NK-92 (cell line): ENCODE measurements around the gene RPE.

Experiments used
- DNase-seq: peaks from one replicate; lab custom pipeline; 2025; ENCODE audit not compliant: unreplicated experiment; lab: John Stamatoyannopoulos, UW

RPE gene

GRCh38 chr2:210002158-210003157 lies at the start of gene RPE:
Gene RPE (plus strand): TSS chr2:210002638. CDS start chr2:210002662, 24 bp downstream.
- DNase-seq: peak; percentile 68

DNA sequence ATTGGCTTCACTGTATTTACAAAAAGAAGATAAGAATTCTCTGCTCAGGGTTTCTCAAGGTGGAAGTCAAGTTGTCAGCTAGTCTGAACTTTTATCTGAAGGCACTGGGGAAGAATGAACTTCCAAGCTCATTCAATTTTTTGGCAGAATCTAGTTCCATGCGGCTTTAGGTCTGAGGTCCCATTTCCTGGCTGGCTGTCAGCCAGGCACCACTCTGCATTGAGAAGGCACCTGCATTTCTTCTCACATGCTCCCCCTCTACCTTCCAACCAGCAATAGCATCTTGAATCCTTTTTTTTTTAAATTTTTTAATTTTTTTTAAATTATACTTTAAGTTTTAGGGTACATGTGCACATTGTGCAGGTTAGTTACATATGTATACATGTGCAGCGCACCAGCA lies 46.2 kb upstream of the RPE start:
- DNase-seq: no peak

DNA sequence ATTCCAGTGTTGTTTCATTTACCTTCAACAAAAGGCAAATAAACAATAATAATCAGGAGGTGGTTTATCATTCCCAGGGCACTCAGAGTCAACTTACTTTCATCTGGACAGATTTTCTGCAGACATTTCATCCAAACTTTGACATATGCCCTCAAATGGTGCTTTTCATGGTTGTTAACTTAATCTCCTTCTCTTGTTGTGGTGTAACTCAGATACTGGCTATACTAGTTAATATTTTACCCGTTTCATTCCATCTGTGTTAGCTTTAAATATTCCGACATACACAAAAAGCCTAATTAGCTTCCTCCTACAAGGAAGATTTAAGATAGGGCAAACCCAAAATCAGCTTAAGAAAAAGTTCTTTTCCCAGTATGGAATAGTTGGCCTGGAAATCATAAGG lies 44.4 kb upstream of the RPE start:
- no peak for DNase-seq

- no peak for DNase-seq
Observed at GRCh38 chr2:209960045-209960444, 42.4 kb upstream of the RPE start.

DNA sequence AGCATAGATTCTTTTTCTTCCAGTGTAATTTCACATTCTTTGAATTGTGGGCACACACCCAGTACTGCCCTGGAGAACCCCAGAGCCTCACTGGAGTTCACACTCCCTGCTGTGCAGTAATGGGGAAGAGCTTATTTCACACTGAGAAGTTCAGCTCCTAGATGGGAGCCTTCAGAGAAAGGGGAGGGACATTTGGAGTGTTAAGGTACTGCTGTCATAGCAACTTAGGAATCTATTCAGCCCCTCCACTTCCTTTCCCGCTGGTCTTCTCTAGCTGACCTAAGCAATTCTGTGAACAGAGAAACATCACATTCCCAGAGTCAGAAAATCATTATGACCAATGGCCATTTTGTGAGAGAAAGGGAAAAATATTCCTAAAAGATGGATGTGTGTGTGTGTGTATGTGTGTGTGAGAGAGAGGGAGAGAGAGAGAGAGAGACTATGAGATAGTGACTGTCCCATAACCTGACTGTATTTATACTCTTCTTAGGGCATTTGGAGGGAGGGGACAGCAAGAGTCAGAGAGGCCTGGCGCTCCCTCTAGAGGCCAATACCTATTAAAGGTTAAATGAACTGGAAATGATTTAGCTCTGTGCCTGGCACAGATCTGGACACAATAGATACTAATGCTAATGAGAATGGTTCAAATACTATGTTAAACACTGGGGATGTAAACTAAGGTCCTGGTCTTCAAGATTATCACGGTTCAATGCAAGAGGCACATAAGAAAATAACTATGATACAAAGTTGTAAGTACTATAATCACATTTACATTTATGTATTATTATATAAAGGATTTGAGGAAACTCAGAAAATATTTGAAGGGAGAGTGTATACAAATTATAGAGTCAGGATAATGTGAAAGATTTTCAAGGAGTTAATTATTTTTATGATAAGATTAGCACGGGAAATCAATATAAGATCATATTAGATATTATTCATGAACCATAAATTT lies 41.5 kb upstream of the RPE start:
- DNase-seq: no peak

DNA sequence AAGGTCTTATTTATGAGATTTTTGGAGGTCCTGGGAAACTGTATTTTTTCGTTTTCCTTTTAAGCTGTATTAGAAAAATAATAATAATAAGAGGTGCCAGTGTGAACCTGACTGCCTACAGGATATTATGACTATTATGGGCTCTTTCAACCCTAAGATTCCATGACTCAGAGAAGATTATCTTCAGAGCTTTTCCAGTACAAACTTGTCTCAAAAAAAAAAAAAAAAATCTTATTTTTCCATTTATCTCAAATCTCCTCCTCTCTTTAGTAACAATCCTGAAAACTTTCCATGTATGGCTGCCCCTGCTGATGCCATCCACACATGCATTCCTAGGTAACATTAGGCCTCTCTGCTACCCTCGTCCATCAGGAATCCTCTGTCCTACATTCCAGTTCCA lies 36.7 kb upstream of the RPE start:
- DNase-seq: no peak

DNA sequence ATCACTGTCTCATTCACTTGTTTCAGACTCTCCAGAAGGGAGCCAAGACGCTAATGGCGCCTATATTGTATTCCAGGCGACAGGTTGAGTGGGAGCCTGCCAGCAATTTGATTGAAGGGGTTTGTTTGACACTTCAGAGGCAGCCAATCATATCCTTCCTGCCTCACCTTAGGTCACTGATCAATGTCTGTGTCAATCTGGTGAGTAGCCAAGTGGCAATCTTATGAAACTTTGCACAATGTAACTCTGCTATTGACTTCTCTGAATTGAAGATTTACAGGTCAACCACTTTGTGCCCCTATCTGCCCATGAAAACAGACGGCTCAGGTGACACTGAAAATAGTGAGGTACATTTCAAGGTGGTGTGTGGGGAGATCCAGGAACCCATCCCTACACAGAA lies 32.7 kb upstream of the RPE start:
- no peak for DNase-seq

- no peak for DNase-seq
Observed at GRCh38 chr2:209970271-209970670, 32.2 kb upstream of the RPE start.

- no peak for DNase-seq
Observed at GRCh38 chr2:209970711-209971110, 31.7 kb upstream of the RPE start.

GRCh38 chr2:209973328-209973727 lies 29.1 kb upstream of the RPE start:
- no peak for DNase-seq

DNA sequence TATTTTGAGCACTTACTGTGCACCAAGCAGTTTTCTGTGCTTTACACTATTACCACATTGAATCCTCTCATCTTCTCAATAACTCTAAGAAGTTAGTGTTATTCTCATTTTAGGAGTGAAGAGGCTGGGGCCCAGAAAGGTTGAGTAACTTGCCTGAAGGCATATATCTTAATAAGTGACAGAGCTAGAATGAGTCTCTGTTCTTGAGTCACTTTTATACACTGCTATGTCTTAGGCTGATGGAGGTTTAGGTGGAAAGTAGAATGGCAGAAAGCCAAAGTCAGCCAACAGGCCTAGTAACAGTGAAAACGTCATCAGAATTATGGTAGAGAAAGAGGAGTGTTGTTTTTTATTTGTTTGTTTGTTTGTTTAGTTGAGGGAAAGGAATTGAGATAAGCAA lies 27.9 kb upstream of the RPE start:
- no peak for DNase-seq

DNA sequence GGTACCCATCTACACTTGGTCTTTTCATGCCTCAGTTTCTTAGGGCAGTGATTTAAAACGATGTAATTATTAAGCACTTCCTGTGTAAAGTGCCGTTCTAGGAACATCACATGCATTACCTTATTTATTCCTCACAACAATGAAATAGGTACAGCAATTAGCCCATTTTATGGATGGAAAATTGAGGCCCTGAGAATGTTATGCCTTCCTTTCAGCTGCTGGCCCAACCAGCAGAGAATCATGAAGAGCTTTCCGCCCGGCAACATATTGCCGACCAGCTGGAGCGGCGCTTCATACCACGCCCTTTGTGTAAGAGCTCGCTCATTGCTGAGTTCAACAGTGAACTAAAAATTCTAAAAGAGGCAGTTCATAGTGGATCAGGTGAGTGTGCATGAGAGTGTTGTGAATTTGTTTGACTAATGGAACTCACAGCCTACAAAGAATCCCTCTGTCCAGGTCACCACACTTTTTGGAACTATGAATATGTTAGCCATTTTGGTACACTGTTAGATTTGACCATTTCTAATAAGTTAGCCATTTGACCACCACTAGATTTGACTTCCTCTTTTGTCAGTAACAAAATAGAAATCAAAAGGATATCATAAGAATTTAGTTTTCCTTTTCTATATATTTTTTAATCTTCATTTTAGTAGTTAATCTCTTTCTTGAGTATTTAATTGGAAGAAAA lies 25.6 kb upstream of the RPE start:
- no peak for DNase-seq

DNA sequence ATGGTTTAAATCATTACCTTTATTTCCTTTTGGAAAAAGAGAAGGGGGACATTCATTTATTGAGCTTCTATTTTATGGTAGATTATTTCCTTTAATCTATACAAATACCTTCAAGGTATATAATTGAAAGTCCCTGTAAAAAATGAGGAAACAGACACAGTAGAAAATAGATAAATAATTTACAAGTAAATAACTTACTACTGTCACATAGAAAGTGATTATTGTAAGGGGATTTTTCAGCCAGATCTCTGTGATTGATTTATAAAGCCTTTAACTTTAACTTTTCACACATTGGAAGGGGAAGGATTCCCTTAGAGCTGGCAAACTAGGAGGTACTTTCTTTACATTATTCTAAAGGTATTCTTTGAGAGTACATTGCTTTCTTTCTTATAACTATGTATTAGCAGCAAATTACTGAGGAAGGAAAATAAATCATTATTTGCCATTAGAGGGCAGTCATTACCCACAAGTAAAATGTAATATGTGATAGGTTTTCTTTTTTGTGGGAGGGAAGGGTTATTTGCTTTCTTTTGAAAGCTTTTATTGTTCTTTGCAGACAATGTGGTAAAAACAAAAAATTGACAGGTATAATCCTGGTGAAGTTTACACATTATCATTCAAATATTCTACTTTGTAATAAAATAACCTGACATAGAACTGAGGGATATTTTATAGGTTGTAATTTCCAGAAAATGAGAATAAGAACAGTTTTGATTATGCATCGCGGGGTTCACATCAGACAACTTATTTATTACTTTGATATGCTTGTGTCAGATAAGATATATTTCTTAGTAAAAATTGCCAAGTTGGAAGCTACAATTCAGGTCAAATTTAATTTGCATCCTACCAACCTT lies 24.8 kb upstream of the RPE start:
- DNase-seq: no peak

- no peak for DNase-seq
Observed at GRCh38 chr2:209984291-209984690, 18.1 kb upstream of the RPE start.

DNA sequence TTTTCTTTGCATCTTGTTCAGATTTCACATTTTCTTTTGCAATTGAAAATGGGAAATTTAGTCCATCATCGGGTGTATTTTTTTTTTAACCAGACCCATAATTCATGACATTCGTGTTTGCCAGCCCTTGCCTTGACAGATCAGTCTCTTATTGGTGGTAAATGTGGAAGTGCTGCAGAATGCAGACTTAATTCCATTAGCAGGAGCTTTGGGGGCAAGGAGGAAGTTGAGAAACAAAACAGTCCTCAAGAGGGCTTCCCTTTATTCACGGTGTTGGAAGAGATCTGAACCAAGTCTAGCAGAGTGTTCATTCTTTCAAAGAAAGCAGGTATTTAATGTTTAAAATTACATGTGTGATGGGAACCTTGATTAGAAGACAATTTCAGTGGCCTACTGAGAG lies 16.6 kb upstream of the RPE start:
- no peak for DNase-seq

DNA sequence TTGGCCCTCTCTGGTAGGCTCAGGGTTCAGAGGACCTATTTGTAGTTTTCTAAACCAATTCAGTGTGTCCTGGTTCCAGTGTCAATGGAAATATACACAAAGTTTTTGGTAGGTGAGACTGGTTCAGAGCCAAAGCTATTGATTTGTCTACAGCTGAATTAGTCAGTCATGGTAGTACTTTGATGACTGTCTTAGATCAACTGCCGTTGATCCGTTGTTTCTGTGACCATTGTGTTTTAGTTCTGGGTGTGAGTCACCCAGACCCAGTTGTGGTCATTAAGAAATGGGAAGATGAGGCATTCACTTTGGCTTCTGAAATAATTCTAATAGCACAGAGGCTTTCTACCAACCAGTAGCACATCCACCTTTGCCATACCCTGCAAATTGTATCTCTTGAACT lies 16.0 kb upstream of the RPE start:
- no peak for DNase-seq

DNA sequence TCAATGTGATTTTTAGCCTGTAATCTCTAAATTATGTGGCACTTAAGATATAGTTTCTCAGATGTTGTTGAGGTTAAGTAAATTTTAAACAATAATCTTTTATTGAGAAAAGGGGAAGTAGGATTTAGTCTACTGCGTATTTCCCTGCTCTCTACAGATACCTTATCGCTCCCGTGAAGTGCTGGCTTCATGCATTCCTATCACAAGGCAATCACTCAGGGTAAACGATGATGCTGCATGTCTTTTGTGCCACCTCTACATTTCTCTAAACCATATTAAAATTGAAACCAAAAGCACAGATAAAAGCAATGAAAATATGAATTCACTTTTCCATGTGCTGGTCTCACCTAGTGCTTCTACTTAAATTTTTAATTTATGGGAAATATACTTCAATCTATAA lies 14.4 kb upstream of the RPE start:
- DNase-seq: no peak

DNA sequence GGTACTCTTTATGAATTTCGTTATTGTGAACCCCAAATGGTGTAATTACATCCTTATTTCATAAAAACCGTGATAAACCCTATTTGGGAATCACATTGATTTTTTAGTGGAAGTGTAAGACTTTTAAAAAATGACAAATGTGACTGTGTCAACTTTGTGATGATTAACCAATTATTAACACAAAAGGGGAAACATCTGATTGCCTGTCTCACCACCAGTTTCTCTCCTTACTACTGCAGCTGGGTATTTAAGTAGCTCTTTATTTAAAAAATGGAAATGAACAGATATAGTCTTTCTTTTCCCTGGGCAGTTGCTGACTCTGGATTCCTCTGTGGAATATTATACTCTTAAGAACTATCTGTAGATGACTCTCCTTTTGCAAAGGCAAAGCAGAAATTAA lies 11.6 kb upstream of the RPE start:
- no peak for DNase-seq

- DNase-seq: no peak
Observed at GRCh38 chr2:209993968-209994367, 8.5 kb upstream of the RPE start.

- DNase-seq: no peak
Observed at GRCh38 chr2:209998596-209998995, 3.8 kb upstream of the RPE start.
